HPDE6-E6E7 (cell line): ENCODE results near the gene BCR.
A peak's percentile ranks its signal among the peaks of the same experiment; 100 is the strongest.

Source experiments
- DNase-seq: peaks from one replicate; pipeline ENCODE4 v3.0.0; 2011; ENCODE audit warnings: missing footprints; ENCODE audit errors: extremely low spot score

BCR gene

DNA sequence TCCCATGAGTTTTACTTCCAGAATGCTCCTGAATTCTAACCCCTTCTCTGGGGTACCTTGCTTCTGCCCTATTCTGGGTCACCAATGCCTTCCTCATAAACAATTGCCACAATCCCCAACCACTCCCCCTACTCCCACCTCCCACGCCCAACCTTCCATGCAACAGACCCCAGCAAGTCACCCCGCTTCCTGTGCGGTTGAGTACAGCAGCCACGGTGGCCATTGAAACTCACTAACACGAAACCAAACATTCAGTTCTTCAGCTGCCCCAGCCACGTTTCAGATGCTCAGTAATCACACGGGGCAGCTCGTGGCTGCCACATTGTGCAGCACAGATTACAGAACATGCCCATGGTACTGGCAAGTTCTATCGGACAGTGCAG, 3.7 kb upstream of the BCR start:
- no peak for DNase-seq

DNA sequence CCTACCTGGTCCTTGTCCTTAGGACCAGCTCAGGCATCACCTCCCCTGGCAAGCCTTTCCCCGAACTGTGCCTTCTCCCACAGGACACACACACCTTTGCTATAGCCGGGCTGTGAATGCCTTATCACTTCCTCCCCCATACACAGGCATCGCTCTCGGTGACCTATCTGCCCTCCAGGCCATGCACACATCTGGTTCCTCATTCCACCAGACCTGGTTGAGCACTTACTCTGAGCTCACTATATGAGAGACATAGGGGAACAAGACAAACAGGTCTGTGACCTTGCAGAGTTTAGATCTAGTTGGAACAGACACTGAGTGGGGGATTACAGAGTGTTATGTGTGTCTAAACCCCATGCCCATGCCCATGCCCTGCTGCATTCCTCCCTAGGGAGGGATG, 3.1 kb upstream of the BCR start:
- DNase-seq = no peak

DNA sequence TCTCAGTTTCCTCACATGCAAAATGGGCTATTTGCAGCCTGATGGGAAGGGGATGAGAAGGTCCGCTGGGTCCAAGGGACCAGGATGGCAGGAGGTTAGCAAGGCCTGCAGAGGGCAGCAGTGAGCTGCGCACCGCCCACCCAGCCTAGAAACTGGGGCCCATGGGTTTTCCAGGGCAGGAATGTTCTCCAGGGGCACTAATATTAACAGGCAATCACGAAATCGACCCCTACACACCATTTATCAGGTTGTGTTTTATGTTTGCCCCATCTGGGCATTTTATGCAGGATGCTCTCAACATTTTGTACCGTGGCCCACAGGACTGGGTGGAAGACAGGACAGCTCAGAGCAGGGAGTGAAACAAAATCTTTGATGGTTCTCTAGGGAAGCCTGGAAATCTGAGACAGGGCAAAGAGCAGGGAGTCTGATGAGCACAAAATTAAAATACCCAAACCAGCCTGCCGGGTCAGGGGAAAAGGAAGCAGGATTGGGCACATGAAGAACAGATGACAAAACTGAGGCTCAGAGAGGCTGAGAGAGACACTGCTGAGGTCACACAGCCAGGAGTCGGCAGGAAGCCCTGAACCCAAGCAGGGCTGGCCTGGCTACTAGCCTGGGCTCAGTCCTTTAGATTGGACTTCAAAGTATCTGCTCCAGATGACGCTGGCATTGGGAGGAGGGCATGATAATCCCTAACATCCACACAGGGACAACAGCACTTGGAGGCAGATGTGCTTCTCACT, 1.6 kb upstream of the BCR start:
- peak; percentile 62 for DNase-seq

DNA sequence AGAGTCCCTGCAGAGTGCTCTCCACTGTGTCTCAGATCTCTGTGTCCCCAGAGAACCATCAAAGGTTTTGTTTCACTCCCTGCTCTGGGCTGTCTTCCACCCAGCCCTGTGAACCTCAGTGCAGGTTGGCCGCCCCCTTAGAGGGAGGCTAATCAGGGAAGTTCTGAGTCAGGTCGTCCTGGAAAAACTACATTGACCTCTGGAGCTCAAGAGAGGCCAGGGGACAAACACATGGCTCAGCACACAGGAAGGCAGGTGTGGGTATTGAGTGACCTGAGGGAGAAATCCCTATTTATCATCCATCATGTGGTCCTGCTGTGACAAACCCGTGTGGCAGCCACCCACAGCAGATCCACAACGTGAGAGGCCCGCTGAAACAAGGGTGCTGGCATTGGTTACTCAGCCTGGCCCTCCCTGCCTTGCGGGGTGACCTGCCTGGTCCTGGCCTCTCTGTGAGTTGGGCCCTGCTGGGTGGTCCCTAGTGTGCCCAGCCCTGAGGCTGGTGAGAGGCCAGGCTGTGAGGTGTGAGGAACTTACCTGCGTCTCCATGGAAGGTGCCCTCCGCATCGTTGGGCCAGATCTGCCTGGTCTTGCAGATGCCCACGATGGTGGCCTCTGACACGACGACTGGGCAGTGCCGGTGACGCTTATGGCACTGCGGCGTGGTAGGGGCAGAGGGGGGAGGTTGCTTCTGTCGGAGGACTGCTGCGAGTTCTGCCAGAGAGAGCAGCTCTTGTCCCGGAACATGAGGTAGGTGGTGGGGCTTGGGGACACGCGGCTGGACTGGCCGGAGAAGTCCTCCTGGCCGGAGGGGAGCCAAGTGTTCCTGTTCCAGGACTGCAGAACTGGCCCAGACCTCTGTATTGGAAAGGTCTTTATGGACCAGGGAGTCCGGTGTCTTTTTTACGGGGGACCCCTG, 669 bp upstream of the BCR start:
- no peak for DNase-seq

DNA sequence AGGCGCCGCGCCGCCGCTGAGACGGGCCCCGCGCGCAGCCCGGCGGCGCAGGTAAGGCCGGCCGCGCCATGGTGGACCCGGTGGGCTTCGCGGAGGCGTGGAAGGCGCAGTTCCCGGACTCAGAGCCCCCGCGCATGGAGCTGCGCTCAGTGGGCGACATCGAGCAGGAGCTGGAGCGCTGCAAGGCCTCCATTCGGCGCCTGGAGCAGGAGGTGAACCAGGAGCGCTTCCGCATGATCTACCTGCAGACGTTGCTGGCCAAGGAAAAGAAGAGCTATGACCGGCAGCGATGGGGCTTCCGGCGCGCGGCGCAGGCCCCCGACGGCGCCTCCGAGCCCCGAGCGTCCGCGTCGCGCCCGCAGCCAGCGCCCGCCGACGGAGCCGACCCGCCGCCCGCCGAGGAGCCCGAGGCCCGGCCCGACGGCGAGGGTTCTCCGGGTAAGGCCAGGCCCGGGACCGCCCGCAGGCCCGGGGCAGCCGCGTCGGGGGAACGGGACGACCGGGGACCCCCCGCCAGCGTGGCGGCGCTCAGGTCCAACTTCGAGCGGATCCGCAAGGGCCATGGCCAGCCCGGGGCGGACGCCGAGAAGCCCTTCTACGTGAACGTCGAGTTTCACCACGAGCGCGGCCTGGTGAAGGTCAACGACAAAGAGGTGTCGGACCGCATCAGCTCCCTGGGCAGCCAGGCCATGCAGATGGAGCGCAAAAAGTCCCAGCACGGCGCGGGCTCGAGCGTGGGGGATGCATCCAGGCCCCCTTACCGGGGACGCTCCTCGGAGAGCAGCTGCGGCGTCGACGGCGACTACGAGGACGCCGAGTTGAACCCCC, 798 bp downstream of the BCR start:
- DNase-seq = no peak

DNA sequence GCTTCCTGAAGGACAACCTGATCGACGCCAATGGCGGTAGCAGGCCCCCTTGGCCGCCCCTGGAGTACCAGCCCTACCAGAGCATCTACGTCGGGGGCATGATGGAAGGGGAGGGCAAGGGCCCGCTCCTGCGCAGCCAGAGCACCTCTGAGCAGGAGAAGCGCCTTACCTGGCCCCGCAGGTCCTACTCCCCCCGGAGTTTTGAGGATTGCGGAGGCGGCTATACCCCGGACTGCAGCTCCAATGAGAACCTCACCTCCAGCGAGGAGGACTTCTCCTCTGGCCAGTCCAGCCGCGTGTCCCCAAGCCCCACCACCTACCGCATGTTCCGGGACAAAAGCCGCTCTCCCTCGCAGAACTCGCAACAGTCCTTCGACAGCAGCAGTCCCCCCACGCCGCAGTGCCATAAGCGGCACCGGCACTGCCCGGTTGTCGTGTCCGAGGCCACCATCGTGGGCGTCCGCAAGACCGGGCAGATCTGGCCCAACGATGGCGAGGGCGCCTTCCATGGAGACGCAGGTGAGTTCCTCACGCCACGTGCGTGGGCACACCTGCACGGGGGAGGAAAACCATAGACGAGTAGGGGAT, 1.5 kb downstream of the BCR start:
- no peak for DNase-seq

DNA sequence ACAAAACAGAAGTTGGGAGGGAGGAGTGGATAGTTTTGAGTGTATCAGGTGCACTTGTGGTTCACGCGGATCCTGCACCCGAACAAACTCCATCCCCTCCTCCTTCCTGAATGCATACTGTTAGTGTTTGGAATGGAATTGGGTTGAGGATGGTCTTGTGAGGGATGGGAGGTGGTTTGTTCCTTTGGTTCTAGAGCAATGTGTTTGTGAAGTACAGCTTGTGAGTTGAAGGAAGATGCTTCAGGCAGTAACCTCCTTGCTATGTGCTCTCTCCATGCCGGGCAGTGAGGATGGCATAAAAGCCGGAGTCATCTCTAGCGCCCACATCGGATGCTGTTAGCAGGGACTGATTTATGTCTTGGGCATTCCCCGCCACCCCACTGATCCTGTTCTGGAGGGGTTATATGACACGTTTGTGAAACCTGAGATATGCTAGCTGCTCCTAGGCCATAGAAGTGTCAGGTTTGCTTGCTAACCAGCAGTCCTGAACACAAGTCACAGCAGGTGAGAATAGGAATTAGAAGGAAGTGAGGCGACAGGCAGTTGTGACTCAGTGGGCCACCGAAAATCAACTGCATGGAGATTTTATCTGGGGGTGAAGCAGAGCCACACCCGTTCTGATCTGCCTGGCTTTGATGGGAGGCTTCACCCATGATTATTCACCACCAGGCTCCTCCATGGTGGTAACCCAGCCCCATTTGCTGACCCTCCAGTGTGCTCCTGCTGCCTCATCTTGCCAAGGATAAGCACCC, 2.2 kb downstream of the BCR start:
- peak; percentile 63 for DNase-seq

DNA sequence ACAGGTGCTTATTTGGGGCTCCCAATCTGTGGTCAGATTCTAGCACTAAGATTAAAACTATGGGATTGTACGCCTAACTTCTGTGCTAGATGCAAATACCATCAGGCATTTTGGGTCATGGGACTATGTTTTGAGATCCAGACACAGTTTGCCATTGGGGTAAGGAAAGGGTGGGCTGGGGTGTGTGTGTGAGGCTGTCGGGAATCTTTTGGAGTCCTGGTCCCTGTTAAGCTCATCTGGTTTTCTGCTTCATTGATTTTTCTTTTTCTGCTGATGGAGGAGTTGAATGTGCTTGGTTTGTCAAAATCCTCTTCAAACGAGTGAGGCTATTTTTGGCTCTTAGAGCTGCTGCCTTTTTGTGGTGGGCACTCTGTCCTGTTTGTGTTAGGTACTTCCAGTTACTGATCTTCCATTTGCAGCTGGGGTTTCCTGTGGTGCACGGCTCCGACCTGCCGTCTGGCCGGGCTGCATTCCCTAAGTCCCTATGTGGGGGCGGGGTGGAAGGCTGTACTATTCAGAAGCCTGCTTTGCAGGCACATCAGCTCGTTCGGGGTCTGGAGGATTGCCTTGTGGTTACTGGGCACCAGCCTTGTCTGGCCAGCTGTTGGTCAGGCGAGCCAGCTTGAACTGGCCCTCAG, 2.9 kb downstream of the BCR start:
- DNase-seq = no peak

DNA sequence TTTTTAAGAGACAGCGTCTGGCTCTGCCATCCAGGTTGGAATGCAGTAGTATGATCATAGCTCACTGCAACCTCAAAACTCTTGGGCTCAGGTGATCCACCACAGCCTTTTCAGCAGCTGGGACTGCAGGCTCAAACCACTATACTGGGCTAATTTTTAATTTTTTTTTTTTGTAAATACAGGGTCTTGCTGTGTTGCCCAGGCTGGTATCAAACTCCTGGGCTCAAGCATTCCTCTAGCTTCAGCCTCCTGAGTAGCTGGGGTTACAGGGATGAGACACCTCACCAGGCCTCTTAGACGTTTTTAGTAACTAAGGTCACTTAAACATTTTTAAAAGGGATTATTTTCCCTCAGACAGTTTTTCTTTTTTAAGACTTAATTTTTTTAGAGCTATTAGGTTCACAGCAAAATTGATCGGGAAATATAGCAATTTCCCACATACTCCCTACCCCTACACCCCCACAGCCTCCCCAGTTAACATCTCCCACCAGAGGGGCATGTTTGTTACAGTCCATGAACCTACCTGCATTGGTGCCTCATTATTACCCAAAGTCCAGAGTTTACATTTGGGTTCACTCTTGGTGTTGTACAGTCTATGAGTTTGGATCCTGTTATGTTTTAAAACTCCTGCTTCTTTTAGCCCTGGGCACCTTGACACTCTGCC, 3.9 kb downstream of the BCR start:
- DNase-seq = no peak

DNA sequence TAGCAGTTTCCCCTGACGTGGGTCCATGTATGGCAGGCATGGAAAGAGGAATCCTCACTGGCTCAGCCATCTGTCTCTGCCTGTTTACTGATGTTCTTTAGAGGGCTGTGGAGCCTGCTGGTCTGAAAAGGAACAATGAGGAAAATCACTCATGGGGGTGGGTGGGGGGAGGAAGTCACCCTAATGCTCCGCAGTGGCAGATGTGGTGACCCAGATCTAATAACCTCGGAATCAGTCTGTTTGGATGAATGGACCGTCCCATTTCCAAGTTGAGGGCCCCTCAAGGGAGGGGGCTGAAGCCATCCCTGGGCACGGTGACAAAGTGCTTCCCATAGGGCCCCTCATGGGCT, 4.4 kb downstream of the BCR start:
- no peak for DNase-seq

DNA sequence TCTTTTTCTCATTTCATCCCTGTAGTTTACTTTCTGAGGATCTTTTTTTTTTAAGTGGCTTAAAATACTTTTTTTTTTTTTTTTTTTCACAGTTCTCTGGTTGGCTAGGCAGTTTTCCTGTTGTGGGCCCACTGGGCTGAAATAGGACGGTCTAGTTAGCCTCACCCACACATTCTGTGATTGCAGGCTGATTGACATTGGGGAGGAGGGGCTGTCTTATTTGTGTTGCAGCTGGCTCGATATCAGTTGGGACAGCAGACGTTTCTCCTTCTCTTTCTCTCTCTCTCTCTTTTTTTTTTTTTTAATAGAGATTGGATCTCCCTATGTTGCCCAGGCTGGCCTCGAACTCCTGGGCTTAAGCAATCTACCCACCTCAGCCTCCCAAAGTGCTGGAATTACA, 6.9 kb downstream of the BCR start:
- DNase-seq = no peak

DNA sequence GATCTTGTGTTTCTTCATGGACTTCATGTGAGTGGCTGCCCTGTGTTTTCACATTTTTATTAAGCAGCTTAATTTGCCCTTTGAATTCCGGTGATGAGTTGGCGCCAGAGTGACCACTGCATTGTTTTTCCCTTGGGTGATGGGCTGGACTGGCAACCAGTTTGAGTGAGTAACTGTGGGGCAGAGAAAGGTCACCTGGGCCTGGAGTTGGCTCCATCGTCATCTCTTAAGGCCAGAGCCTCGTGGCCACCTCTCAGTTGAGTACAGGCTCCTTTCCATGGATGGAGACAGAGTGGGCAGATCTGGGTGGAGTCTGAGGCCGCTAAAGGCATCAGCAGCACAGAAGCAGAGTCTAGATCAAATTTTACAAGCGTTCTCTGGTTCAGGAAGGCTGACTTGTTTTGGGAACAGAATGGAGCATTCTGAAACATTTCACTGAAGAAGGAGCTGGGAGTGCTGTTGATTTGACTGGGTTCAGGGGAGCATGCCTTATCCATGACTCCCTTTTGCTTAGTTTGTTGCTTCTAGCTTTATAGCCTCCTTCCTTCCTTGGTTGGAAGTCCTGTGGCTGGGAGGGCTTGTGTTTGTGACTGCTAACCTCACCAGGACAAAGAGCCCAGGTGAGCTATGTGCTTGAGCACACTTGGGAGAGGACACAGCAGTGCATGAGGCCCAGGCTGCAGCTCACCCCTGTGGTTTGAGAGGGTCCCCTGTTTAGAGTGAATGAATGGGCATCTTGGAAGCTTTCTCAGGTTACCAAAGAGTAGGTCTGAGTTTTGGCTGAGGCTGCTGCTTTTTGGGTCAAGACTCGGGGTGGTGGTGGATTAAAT, 7.8 kb downstream of the BCR start:
- no peak for DNase-seq

DNA sequence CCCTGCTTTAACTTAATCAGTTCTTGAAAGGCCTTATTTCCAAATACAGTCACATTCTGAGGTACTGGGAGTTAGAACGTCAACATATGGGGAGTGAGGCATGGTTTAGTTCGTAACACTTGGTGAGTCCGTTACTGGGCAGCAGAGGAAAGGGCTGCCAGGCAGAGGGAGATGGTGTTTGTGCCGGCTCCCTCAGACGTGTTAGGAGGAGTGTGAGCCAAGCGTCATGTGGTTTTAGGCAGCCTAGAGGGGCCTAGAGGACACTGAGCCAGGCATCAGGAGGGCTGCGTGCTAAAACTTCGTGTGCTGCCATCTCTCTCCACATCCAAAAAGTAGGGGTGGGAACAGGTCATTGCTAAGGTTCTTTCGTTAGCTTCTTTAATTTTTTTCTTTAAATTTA, 10.2 kb downstream of the BCR start:
- no peak for DNase-seq

DNA sequence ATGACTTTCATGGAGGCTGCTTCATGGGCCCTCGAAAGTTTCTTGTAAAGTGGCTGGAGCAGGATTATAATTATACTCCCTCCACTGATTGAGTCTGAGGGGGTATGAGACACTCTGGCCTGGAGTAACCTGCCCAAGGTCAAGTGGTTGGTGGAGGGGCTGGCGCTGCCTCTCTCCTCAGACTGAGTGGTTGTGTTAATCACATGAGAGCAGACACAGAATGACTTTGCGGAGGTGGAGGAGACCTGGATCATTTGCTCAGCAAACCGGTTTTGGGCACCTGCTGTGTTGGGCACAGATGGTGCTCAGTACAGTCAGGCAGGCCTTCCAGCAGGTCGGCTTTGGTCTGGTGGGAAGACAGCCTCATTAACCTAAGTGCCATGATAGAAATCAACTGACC, 11.8 kb downstream of the BCR start:
- no peak for DNase-seq

DNA sequence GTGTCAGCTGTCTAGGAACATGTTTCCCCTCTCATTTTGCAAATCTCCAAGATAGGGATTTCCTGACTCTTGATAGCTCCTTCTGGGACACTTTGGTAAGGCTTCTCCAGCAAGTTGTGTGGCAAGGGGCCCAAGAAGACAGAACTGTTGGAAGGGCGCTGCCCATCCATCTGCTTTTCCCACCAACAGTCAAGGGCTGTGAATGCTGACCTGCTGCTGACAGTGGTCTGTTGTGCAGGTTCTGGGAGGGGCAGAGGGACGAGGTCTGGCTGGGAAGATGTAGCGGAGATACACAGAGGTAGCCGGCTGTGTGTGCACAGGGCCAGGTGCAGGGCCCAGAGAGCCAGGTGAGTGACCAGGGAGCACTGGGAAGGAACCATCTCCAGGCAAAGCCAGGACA, 12.2 kb downstream of the BCR start:
- DNase-seq = no peak

DNA sequence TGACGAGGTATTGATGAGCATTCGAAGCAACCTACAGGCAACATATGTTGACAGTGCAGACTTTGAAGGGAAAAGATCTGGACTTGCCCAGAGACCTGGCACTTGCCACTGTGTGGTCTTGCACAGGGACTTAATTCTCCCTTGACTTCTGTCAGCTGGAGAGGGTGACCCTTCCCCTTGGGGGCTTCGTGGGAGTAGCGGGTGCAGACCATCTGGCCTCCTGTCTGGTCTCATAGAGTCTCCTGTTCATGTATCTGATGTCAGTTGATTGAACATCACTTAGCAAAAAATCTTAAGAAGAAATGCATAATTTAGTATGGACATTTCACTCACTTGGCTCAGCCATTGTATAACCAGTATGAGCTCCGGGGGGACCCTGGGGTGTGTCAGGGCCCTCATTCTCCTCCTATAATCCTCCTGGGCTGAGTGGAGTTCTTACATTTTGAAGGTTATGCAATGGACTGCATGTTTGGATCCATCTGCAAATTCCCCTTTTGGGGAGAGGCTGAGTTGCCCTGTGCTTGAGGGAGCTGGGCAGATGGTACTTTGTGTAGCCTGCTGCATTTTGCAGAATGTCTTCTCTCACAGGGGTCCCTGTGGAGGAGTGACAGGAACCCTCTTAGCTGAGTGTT, 13.0 kb downstream of the BCR start:
- DNase-seq = no peak

DNA sequence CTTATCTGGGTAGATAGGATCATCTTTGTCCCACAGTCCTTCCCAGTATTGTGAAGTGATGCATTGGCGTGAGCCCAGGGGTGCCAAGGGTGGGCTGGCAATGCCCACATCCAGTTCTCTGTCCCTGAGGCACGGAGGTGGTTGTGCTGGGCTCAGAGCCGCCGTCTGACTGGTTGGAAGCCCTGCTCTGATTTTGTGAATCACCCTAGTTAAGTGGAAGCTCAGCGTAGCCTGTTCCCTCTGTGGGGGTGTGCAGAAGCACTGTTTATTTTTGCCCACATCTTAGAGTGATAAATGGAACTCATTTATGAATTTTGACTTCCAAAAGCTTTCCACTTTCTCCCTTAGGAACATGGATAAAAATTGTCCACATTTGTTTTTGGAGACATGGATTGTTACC, 13.6 kb downstream of the BCR start:
- no peak for DNase-seq

DNA sequence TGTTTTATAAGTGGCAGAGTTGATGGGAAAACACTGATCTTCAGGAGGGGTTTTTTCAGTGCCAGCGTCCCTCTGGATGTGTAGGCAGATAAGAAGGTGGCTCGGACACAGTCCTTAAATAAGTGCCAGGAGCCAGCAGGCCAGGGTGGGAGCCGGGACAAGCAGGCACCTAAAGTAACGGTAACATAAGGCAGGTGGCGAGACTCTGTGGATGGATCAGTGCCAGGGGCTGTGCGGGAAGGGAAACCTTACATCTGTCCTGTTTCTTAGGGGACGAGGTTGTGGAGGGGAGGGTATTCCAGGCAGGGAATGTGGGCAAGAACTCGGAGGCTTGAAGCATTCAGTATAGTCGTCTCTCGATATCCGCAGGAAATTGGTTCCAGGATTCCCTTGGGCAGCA, 15.9 kb downstream of the BCR start:
- no peak for DNase-seq

DNA sequence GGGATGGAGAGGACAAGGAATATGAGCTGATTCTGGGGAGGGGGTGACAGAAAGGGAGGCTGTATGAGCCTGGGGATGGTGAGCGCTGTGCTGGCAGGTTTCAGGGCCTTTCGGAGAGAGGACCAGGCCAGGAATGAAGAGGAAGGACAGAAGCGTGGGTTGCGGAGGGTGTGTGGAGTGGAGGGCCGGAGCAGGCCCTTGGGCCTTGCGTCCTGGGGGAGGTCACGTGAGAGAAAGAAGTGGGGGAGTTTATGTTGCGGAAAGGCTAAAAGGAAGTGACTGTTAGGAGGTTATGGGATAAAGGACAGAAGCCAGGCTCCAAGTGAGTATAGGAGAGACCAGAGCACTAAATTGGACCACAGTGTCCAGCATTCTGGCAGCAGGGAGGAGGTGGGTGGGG, 17.5 kb downstream of the BCR start:
- no peak for DNase-seq
